ENCODE results near the gene ZNF662.

- TF ChIP-seq, protein P1, sequence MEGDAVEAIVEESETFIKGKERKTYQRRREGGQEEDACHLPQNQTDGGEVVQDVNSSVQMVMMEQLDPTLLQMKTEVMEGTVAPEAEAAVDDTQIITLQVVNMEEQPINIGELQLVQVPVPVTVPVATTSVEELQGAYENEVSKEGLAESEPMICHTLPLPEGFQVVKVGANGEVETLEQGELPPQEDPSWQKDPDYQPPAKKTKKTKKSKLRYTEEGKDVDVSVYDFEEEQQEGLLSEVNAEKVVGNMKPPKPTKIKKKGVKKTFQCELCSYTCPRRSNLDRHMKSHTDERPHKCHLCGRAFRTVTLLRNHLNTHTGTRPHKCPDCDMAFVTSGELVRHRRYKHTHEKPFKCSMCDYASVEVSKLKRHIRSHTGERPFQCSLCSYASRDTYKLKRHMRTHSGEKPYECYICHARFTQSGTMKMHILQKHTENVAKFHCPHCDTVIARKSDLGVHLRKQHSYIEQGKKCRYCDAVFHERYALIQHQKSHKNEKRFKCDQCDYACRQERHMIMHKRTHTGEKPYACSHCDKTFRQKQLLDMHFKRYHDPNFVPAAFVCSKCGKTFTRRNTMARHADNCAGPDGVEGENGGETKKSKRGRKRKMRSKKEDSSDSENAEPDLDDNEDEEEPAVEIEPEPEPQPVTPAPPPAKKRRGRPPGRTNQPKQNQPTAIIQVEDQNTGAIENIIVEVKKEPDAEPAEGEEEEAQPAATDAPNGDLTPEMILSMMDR (IDR thresholded peaks at IDR 0.05; ENCODE audit: low read length): no peak
- no peak for TF ChIP-seq EZH2 (optimal IDR thresholded peaks at IDR 0.05; ENCODE audit: low read depth, low read length)
Measured at GRCh38 chr3:42926310-42926709, 20.4 kb downstream of the ZNF662 start.
